Measurements from ENCODE around the gene OR10AD1. TPM values are rescaled to one million over a fixed set of nuclear protein-coding genes. Genes with fewer than 3 reads are reported as not detected.
A peak's percentile ranks its signal among the peaks of the same experiment; 100 is the strongest.

OR10AD1 gene
- total RNA-seq, 1 experiment from 2014 or later, result not detected

- TF ChIP-seq, protein P1, sequence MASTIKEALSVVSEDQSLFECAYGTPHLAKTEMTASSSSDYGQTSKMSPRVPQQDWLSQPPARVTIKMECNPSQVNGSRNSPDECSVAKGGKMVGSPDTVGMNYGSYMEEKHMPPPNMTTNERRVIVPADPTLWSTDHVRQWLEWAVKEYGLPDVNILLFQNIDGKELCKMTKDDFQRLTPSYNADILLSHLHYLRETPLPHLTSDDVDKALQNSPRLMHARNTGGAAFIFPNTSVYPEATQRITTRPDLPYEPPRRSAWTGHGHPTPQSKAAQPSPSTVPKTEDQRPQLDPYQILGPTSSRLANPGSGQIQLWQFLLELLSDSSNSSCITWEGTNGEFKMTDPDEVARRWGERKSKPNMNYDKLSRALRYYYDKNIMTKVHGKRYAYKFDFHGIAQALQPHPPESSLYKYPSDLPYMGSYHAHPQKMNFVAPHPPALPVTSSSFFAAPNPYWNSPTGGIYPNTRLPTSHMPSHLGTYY (CRISPR knock-in tag; IDR thresholded peaks at IDR 0.05), result no peak
- TF ChIP-seq, protein P2, sequence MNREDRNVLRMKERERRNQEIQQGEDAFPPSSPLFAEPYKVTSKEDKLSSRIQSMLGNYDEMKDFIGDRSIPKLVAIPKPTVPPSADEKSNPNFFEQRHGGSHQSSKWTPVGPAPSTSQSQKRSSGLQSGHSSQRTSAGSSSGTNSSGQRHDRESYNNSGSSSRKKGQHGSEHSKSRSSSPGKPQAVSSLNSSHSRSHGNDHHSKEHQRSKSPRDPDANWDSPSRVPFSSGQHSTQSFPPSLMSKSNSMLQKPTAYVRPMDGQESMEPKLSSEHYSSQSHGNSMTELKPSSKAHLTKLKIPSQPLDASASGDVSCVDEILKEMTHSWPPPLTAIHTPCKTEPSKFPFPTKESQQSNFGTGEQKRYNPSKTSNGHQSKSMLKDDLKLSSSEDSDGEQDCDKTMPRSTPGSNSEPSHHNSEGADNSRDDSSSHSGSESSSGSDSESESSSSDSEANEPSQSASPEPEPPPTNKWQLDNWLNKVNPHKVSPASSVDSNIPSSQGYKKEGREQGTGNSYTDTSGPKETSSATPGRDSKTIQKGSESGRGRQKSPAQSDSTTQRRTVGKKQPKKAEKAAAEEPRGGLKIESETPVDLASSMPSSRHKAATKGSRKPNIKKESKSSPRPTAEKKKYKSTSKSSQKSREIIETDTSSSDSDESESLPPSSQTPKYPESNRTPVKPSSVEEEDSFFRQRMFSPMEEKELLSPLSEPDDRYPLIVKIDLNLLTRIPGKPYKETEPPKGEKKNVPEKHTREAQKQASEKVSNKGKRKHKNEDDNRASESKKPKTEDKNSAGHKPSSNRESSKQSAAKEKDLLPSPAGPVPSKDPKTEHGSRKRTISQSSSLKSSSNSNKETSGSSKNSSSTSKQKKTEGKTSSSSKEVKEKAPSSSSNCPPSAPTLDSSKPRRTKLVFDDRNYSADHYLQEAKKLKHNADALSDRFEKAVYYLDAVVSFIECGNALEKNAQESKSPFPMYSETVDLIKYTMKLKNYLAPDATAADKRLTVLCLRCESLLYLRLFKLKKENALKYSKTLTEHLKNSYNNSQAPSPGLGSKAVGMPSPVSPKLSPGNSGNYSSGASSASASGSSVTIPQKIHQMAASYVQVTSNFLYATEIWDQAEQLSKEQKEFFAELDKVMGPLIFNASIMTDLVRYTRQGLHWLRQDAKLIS (CRISPR knock-in tag; IDR thresholded peaks at IDR 0.05; ENCODE audit: borderline replicate concordance), result no peak
- TF ChIP-seq, protein P3, sequence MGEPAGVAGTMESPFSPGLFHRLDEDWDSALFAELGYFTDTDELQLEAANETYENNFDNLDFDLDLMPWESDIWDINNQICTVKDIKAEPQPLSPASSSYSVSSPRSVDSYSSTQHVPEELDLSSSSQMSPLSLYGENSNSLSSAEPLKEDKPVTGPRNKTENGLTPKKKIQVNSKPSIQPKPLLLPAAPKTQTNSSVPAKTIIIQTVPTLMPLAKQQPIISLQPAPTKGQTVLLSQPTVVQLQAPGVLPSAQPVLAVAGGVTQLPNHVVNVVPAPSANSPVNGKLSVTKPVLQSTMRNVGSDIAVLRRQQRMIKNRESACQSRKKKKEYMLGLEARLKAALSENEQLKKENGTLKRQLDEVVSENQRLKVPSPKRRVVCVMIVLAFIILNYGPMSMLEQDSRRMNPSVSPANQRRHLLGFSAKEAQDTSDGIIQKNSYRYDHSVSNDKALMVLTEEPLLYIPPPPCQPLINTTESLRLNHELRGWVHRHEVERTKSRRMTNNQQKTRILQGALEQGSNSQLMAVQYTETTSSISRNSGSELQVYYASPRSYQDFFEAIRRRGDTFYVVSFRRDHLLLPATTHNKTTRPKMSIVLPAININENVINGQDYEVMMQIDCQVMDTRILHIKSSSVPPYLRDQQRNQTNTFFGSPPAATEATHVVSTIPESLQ (CRISPR knock-in tag; IDR thresholded peaks at IDR 0.05), result no peak
- no peak for TF ChIP-seq GRHL2 (CRISPR knock-in tag; IDR thresholded peaks at IDR 0.05; ENCODE audit: insufficient replicate concordance, severe bottlenecking)
- TF ChIP-seq NR1H2 (CRISPR knock-in tag; IDR thresholded peaks at IDR 0.05), result no peak
- TF ChIP-seq FOXP1 (CRISPR knock-in tag; IDR thresholded peaks at IDR 0.05; ENCODE audit: borderline replicate concordance), result no peak
- TF ChIP-seq ATF1 (CRISPR knock-in tag; IDR thresholded peaks at IDR 0.05), result no peak
- TF ChIP-seq, protein P4, sequence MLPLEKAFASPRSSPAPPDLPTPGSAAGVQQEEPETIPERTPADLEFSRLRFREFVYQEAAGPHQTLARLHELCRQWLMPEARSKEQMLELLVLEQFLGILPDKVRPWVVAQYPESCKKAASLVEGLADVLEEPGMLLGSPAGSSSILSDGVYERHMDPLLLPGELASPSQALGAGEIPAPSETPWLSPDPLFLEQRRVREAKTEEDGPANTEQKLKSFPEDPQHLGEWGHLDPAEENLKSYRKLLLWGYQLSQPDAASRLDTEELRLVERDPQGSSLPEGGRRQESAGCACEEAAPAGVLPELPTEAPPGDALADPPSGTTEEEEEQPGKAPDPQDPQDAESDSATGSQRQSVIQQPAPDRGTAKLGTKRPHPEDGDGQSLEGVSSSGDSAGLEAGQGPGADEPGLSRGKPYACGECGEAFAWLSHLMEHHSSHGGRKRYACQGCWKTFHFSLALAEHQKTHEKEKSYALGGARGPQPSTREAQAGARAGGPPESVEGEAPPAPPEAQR (CRISPR knock-in tag; IDR thresholded peaks at IDR 0.05), result no peak
- no peak for TF ChIP-seq IRF2 (CRISPR knock-in tag; IDR thresholded peaks at IDR 0.05; ENCODE audit: borderline replicate concordance, low read depth)
- TF ChIP-seq SMAD3 (CRISPR knock-in tag; IDR thresholded peaks at IDR 0.05; ENCODE audit: borderline replicate concordance), result no peak
These were observed 25.1 kb downstream of the OR10AD1 start (continued) for GRCh38 chr12:48177982-48178381.

DNA sequence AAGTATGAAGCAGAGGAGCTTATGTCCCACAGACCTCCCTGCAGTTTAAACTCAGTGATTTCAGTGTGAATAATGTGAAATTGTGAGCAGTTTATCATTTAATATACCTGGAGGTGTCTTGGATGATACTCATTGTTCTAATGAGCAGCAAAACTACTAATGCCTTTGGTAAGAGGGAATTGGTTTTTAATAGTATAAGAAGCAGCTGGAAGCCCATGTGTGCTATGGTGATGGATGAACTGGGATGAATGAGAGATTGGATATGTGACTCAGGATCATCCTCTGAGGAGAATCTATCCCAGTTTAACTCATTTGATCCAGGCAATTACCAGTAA lies 26.7 kb downstream of the OR10AD1 start:
- ChIA-PET POLR2A (no interaction called here), CTCF (interaction anchor here (0.7 to 2.2 kb wide), 4 partner anchors 8 to 227 kb away, joined by 3 to 9 read pairs (median 4); no protein-coding TSS in a partner anchor)
- Mint-ChIP-seq H3K4me3 (peak overlapping the region; percentile 46), H3K36me3 (no peaks in the 10 kb centered on the region), H3K27me3 (ENCODE audit: low read depth) (peaks cover 34% of the 10 kb centered on the region), H3K4me1 (peaks cover 31% of the 10 kb centered on the region), H3K27ac (peak overlapping the region; percentile 95), H3K9me3 (no peaks in the 10 kb centered on the region)
- ATAC-seq (no peak), DNase-seq (ENCODE audit: low spot score) (no peak)
- TF ChIP-seq HMGXB4 (CRISPR knock-in tag; IDR thresholded peaks at IDR 0.05), result no peak
- TF ChIP-seq FOXP1 (CRISPR knock-in tag; IDR thresholded peaks at IDR 0.05; ENCODE audit: borderline replicate concordance), result no peak
- TF ChIP-seq ESRRA (CRISPR knock-in tag; IDR thresholded peaks at IDR 0.05; ENCODE audit: borderline replicate concordance), result no peak
- TF ChIP-seq IRF2 (CRISPR knock-in tag; IDR thresholded peaks at IDR 0.05; ENCODE audit: borderline replicate concordance, low read depth), result no peak
- no peak for TF ChIP-seq NFATC4 (CRISPR knock-in tag; IDR thresholded peaks at IDR 0.05)
- TF ChIP-seq EMX1 (CRISPR knock-in tag; IDR thresholded peaks at IDR 0.05), result no peak
- no peak for TF ChIP-seq ZNF512 (CRISPR knock-in tag; IDR thresholded peaks at IDR 0.05; ENCODE audit: borderline replicate concordance)
- no peak for TF ChIP-seq NFYB (CRISPR knock-in tag; conservative IDR thresholded peaks at IDR 0.05; ENCODE audit: low read depth)
- TF ChIP-seq USF1 (CRISPR knock-in tag; IDR thresholded peaks at IDR 0.05), result no peak
- TF ChIP-seq ZNF232 (CRISPR knock-in tag; IDR thresholded peaks at IDR 0.05), result no peak
- TF ChIP-seq CDX4 (CRISPR knock-in tag; IDR thresholded peaks at IDR 0.05; ENCODE audit: borderline replicate concordance), result no peak
- TF ChIP-seq ZBTB43 (CRISPR knock-in tag; IDR thresholded peaks at IDR 0.05), result no peak

All from WTC11 (cell line).